Forelimb muscle (tissue), 1 donor: ENCODE data around the gene SLC51A. TPM values are rescaled to one million over a fixed set of nuclear protein-coding genes. Genes with fewer than 3 reads are reported as not detected.

Experiments used
- polyA plus RNA-seq: library from polyadenylated mRNA; unstranded; fragments of 120-200 nt; gene quantifications from one replicate; pipeline ENCODE4 v1.2.1, GENCODE V29; 2013; ENCODE audit not compliant: insufficient read length

The SLC51A gene
- polyA plus RNA-seq, 1 donor: 9.9 TPM

Other genes with a start within 250 kb of the SLC51A start
- gene TFRC, start 134.4 kb upstream of the SLC51A start, polyA plus RNA-seq: 58.9 TPM
- gene ZDHHC19, start 5.1 kb upstream of the SLC51A start, polyA plus RNA-seq: 0.46 TPM
- gene PCYT1A, start 71.2 kb downstream of the SLC51A start, polyA plus RNA-seq: 44.7 TPM
- gene DYNLT2B, start 101.7 kb downstream of the SLC51A start, polyA plus RNA-seq: 8.7 TPM
- 0.38 TPM for gene TM4SF19, start 121.9 kb downstream of the SLC51A start, polyA plus RNA-seq
- gene UBXN7, start 215.9 kb downstream of the SLC51A start, polyA plus RNA-seq: 17.3 TPM